GM12874 (cell line): ENCODE measurements around the gene PLSCR5.

Experiments
- TF ChIP-seq, protein P1 (sequence below): IDR thresholded peaks from 2 replicates; pipeline ENCODE4 v1.5.1; 2011; ENCODE audit warnings: low read depth, mild to moderate bottlenecking, control low read depth, low read length, moderate library complexity; ENCODE audit not compliant: insufficient read depth

PLSCR5 gene

DNA sequence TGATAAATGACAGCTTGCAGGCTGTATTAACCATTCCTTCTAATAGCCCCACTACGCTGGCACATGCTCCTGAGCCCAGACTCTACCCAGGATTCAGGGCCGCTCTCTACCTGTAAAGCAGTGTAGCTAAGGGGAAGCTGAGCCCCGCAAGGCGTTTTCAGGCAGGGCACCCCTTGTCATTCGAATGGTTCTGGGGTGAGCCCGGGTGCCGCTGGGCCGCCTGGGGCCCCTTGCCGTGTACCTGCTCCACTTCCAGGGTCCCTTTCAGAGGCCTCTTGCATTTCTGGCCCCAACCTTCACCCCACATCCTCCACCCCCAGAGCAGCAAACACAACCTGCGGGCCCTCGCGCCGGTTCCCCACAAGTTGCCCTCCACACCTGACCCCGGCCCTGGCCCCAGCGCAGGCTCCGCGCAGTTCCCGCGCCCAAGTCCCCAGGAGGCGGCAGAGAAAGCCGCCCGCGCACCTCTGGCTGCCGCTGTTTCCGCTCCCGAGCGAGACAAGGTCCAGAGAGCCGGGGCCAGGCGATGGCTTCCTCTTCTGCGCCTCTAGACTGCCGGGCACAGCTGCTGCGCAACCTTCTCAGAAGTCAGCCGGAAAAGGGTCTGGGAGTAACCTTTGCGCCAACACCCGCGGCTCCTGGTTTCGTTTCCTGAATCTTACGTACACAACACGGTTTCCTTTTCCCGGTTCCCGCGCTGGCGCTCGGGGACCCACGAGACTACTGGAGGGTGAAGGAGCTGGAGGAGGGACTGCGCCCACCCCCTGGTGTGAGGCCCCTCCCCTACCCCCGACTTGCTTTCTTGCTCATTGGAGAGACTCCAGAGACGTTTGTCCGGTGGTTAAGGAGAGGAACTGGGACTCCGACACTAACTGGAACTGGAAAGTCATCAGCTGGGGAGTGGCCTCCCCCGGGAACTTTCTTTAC lies 60.9 kb downstream of the PLSCR5 start, which contains the start of gene PLSCR1:
TSS of gene PLSCR1 (minus strand) at position 606 of the 927 bp plus-strand sequence. CDS start 8,055 bp downstream, outside the sequence.
- TF ChIP-seq, protein P1, sequence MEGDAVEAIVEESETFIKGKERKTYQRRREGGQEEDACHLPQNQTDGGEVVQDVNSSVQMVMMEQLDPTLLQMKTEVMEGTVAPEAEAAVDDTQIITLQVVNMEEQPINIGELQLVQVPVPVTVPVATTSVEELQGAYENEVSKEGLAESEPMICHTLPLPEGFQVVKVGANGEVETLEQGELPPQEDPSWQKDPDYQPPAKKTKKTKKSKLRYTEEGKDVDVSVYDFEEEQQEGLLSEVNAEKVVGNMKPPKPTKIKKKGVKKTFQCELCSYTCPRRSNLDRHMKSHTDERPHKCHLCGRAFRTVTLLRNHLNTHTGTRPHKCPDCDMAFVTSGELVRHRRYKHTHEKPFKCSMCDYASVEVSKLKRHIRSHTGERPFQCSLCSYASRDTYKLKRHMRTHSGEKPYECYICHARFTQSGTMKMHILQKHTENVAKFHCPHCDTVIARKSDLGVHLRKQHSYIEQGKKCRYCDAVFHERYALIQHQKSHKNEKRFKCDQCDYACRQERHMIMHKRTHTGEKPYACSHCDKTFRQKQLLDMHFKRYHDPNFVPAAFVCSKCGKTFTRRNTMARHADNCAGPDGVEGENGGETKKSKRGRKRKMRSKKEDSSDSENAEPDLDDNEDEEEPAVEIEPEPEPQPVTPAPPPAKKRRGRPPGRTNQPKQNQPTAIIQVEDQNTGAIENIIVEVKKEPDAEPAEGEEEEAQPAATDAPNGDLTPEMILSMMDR, result no peak

DNA sequence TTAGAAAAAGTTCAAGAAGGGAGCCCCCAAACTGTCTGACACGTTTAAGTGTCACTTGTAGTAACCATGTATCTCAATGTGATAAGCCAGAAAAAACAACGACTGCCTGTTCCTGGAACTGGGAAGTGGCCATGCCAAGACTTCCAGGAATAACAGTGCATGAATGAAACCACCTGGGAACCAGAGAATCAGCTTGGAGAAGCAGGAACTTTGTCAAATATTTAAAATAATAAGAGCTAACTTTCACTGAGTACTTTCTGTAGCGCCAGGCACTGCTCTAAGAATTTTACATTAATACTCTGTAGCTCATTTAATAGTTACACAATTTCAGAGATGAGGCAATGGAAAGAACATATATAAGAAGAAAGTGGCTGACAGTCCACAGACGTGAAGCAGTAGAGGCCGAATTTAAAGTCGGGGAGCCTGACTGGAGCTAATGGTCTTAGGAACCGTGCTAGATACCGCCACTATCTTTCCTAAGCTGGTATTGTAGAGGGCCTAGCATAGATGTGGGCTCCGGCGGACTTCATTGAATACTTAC lies 61.6 kb downstream of the PLSCR5 start:
- TF ChIP-seq, protein P1, result no peak

DNA sequence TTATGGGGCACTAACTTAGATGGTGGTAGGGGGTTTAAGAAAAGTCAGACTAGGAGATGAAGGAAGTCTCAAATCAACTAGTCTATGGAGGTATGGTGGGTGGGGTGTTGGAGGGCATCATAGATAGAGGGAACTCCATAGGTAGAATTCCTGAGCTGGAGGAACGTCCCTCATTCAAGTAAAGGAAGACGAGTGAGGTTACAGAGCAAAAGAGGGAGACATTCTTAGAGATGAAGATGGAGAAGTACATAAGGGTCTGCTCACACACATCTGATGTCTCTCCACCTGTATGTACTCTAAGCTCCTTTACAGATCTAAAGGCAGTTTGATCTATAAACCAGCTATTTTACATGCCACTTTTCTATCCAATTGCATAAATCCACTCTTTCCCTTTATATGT lies 62.2 kb downstream of the PLSCR5 start:
- TF ChIP-seq, protein P1, result no peak

DNA sequence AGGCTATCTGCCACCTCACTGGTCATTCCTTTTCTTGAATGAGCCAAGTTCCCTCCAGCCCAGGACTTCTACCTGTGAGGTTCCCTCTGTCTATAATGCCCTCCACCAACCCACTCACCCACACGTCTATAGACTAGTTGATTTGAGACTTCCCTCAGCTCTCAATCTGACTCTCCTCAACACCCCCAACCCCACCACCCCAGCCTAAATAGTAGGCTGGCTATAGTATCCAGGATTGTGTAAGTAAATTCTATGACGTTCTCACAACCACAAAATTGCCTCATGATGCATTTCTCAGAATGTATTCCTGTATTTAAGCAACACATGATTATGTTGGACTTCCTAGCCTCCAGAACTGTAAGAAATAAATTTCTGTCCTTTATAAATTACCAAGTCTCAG lies 63.0 kb downstream of the PLSCR5 start:
- TF ChIP-seq, protein P1, result no peak

DNA sequence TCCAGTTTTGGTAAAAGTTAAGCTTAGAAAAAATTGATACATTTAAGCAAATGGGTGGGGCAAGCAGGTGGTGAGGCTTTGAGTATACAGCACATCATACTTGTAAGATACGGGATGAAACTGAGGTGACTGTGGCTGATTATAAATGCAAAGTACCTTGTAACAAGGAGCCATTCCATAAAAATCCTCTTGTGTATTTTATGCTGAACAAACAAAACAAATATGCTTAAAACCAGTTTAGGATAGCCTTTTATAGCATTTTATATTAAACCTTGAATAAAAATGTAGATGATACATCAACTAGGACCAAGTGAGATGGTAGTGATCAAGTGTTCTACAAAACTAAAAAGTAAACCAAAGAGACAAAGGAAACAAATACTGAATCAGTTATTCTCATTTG lies 64.2 kb downstream of the PLSCR5 start:
- TF ChIP-seq, protein P1, result no peak

DNA sequence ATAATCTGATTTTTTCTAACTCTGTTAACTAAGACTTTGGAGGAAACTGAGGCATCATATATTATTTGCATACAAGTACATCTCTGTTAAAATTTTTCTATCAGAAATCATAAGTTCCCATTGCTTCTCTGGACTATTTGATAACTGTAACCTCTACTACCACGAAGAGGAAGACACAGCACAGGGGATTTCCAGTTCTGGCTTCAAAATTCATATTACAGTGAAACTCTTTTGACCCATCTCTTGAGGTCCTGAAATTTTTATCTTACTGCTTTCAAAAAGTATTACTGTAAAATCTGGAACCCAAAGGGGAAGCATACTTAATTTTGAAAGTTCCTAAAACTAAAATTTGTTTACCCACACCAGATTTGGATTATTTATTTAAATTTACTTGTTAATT lies 64.9 kb downstream of the PLSCR5 start:
- TF ChIP-seq, protein P1, result no peak

DNA sequence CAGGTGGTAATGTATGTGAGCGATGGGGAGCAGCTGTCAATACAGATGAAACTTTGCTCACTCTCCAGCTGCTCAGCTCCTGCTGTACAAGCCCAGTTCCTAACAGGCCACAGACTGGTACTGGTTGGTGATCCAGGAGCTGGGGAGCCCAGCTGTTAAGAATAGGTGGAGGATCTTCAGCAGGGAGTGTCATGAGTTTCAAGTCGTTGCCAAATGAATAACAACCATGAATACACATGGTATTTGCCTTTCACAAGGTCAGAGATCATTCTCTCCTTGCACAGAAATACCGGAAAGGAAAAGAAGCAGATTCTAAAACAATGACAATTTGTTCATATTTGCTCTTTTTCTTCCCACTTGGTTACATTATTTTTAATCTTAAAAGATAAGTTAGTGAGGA lies 65.8 kb downstream of the PLSCR5 start:
- TF ChIP-seq, protein P1, result no peak
